IPS-NIHi7 (cell line): ENCODE data around the gene PTPN22.
"Not testable (repeated sequence)": the region's sequence is repeated elsewhere in the genome, so short reads cannot be mapped to it uniquely, and the experiment has no call there.

Experiments used
- DNase-seq: peaks from one replicate; pipeline ENCODE4 v3.0.0; 2012; ENCODE audit warnings: mixed read lengths; ENCODE audit errors: extremely low spot score

PTPN22 gene

DNA sequence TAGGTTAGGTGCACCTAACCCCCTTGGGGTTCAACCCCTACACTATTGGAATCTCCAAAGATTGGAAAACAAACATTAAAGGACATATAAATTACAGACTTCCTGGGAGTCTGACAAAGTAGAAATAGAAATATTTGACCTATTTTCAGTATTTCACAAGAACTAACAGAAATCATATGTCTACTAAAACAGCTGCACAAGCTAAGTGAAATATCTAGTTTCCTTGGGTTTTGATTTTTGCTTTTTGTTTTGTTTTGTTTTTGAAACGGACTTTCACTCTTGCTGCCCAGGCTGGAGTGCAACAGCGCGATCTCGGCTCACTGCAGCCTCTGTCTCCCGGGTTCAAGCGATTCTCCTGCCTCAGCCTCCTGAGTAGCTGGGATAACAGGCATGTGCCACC lies 18.8 kb downstream of the PTPN22 start:
- DNase-seq = not testable (repeated sequence)

DNA sequence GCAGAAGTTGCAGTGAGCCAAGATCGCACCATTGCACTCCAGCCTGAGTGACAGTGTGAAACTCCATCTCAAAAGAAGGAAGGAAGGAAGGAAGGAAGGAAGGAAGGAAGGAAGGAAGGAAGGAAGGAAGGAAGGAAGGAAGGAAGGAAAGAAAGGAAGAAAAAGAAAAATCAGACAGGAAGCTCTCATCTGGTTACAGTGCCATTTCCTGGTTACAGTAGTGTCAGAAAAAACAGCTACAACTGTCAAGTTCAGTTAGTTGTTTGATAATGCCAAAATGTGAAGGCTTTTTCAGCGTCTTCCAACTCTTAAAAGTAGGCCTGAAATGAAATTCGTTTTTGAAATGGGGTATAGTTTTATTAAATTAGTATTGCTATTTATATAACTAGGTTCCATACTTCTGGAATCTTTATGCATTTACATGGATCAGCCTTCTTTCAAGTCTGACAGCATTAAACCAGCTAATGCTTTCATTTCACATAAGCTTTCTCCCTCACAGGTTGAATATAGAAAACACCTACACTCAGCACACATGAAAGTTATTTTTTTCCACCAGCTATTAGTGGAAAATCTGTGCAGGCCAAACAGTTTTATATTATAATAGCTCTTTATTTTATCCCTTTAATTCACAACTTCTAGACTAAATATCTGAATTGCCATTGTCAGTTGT lies 21.2 kb downstream of the PTPN22 start:
- no peak for DNase-seq

DNA sequence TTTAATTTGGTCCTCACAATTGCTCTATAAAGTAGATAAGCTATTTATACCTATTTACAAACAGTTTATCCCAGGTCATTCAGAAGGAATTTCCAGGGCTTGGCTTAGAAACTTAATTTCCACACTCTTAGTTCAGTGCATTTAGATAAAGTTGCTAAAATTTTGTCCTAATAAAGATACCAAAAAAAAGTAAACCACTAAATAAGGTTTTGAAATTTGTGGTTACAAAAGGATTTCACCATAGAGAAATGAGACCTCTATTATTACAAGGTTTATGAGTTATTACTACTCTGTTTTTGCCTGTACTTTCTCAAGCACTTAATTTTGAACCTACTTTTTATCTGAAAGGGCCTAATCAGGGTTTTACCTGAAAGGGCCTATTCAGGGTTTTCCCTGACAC lies 22.4 kb downstream of the PTPN22 start:
- DNase-seq = no peak

DNA sequence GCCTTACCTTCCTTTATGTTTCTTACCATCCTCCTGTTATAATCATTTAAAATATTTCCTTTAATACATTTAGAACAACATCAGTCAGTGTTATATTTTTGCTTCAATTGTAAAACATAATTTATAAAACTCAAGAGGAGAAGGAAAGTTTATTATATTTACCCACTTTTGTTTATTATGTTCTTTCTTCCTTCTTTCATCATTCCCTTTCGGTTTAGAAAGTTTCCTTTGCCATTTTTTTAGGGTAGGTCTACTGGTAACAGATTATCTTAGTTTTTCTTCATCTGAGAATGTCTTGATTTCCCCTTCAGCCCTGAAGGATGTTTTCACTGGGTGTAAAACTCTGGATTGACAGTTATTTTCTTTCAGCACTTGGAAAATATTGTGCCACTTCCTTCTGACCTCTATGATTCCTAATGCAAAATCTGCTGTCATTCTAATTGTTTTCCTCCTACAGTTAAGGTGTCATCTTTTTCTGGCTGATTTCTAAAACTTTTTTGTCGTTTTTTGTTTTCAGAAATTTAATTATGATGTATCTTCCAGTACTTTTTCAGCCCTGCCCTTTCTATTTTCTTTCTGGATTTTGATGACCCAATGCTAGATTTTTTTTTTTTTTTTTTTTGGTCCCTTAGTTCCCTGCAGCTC lies 25.0 kb downstream of the PTPN22 start:
- no peak for DNase-seq

DNA sequence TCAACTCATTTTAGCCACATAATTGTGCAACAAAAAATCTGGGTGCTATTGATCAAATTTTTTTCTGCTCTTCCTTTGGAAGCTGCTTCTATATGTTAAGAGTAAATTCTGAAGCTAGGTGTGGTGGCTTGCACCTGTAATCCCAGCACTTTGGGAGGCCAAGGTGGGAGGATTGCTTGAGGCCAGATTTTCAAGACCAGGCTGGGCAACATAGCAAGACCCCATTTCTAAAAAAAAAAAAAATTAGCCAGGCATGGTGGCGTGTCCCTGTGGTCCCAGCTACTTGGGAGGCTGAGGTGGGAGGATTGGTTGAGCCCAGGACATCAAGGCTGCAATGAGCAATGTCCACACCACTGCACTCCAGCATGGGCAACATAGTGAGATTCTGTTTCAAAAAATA lies 35.0 kb downstream of the PTPN22 start:
- DNase-seq = no peak

DNA sequence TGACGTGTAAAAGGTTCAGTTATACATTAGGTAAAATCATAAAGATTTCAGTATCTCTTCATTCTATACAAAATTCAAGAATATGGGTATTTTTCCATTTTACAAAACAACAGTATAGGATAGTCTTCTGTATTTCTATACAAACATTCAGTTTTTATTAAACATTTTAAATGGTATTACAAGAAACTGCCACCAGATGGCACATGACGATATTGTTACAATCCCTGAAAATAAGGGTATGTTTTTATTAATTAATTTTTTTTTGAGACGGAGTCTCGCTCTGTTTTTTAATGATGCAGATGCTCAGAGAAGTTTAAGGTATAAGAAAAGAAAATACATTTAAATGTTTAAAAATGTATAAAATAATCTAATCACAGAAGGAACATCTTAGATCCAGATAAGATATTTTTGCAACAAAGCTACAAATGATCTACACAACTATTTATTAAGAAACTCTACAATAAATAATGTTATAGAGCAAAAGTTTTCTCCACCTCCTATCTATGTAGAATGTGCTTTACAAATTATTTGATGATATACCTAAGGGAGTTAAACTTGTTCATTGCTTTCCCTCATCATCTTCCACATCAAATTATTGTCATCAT lies 35.7 kb downstream of the PTPN22 start:
- peak; percentile 13 for DNase-seq

DNA sequence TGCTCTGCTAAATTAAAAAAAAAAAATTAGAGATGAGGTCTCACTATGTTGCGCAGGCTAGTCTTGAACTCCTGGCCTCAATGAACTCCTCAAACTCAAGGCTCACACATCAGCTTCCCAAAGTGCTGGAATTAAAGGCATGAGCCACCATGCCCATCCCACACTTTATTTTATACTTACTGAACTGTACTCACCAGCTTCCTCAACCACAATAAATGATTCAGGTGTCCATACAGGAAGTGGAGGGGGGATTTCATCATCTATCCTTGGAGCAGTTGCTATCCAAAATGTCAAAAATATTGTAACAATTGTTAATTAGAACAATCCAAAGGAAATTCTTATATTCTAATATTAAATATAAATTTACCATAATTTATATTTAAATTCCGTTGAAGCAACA lies 36.8 kb downstream of the PTPN22 start:
- DNase-seq = no peak

DNA sequence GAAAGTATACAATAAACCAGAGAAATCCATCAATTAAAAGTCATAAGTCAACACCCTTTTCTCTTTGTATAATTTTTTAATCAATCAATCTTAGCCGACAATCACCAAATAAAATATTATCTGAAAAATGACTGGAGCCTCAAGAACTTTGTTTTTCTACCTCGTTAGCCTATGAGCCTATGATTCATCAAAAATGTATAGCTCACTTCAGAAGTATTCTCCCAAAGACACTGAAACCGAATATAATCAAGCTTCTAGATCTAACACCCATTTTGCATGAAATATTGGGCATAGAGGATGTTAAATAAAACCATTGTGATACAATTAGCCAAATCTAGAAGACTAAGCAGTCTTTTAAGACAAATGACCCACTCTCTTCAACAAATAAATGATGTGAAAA lies 41.5 kb downstream of the PTPN22 start:
- DNase-seq = no peak

DNA sequence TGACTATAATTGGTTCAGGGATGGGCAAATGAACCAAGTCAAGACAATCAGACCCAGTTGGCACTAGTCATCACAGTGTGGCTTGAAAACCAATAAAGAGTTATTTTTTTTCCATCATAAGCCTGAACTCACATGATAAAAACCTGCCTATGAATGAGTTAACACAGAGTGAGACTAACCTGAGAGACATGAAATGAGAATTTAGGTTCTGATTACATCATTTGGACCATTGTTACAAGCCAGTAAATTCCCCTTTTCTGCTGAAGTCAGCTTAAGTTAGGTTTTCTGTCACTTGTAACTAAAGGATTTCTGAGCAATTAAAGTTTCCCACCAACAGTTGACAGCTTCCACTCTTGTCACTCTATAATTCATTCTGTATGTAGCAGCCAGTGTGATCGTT lies 49.6 kb downstream of the PTPN22 start:
- no peak for DNase-seq

DNA sequence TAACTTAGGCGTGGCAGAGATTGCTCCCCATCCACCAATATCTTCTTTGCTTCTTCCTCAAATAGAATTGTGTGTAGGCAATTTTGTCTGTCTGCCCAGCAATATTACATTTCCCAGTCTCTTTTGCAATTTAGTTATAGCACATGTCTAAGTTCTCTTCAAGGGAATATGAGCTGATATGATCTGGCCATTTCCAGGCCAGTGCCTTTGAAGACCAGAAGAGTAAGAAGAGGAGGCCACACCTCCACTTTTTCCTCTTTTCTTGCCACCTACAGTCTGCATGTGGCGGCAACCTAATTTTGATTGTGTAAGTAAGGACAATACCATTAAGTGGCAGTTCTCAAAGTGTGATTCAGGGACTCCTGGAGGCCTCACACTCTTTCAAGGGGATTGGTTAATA lies 52.9 kb downstream of the PTPN22 start:
- no peak for DNase-seq

DNA sequence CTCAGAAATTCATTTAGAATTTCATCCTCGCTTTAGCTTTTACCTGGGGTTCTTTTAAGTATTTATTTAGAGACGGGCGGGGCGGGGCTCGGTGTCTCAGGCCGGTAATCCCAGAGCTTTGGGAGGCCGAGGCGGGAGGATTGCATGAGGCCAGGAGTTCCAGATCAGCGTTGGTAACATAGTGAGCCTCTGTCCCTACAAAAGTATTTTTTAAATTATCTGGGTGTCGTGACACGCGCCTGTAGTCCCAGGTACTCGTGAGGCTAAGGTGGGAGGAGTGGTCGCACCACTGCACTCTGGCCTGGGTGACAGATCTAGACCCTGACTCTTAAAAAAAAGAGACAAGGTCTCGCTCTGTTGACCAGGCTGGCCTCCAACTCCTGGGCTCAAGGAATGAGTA lies 58.3 kb downstream of the PTPN22 start:
- DNase-seq = no peak

DNA sequence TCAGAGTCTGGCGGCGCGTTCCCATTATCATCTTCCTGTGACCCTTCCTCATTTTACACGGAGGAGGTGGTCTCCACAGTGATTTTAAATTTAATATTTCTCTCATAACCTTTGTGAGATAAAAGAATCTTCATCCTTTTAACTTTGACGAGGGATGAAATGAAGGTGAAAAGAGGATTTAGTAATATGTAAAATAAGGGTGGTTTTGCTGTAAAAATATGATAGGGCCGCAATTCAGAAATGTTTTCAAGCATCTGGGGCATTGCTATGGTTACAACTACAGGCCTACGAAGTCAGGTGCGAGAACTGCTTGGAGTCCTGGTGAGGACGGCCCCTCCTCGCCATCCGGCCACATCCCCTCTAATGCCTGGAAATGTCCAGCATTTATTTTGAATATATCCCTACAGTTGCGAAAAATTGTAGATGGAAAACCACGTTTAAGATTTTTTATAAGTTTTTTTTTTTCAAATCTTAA lies 58.8 kb downstream of the PTPN22 start:
- DNase-seq = peak; percentile 40

DNA sequence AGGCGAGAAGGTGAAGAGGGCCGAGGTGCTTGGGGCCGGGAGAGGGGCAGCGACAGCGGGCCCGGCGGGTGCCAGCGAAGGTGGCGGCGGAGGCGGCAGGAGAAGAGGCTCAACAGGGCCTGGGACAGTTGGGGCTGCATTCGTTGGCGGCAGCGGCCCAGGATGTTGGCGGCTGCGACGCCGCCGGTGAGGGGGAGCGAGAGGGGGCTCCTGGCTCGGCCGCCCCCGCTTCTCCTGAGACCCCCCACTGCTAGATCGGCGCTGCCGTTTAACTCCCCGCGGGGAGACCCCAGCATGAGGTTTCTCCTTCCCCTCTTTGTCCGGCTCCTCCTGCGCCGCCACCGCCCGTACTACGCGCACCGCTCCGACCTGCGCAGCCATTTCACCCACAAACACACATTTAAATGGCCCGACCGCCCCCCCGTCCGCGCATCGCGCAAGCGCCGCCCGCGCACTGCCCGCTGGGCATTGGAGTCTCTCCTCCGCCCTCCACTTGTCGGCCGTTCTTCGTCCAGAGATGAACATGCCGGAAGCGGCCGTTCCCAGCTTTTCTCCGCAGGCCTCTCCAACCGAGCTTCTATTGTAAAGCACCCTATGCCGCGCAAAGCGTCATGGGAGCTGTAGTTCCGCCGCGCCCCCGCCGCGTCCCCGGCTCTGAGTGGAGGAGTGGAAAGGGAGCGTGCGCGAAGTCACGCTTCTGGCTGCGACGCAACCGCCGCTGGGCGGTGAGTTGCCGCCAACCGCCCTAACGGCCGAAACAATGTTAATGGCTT lies 59.4 kb downstream of the PTPN22 start, which contains the start of gene RSBN1:
Gene RSBN1 (minus strand): TSS at position 589 of the 773 bp plus-strand sequence. CDS start 64 bp downstream, at position 525.
- peak; percentile 94 for DNase-seq

DNA sequence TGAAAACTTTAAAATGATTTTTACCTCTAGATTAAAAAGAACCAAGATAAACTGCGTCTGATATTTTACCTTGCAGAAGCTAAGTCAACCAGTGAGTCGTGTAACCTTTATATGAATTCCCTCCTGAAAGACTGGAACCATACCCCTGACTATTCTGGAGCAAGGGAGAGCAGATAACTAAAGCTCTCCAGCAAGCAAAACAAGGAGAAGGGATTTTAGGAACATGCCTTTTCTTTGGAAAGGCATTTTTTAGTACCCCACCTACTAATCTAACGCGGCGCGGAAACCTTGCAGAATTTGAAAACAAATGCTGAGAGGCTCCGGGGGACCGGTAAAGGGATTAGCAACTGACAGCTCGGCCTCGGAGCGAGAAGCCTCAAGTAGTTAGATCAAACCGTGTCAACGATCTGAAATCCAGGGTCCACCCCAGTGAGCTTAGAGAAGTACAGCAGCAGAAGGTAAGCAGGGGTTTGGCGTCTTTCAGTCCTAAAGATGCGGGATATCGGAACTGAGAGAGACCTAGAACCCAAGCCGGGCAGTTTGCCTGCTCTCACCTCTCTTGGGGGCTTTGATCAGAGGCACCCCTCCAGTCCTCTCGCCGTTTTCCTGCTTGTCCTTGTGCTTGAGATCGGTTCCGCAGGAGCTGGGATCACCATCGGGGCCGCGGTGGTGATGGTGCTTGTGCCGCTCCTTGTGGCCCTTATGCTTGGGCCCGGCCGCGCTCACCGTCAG lies 60.2 kb downstream of the PTPN22 start:
- DNase-seq = peak; percentile 43

DNA sequence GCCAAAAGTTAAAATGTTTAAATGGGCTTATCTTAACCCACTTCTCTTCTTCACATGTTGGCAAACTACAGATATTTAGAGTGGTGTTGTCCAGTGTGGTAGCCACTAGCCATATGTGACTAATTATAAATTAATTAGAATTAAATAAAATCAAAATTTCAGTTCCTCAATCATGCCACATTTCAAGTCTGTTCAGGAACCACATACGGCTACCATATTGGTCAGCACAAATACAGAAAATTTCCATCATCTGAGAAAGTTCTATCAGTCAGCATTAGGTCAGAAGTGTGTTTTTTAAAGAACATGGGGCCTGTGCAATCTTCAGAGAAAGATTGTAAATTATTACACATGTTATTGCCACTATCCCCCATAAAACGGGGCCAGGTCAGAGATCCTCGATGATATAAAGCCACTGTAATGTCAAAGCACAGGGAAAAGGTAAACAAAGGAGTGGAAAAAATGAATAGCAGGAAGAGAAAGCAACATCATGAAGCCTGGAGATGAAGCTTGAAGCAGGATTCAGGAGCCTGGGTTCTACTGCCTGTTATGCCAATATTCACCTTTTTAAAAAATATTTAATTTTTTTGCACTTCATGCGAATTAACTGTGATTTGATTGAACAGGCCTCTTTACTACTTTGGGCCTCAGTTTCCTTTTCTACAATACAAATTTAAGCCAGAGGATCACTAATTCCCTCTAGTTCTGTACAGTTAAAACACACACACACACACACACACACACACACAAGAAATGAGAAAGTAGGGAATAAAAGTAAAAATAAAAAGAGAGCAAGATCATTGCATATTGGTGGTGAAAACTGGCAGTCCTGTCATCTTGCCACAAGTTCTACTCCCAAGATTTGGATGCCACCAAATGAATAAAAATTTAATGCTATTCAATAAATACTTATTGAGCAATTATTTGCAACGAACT lies 61.6 kb downstream of the PTPN22 start:
- DNase-seq = no peak

DNA sequence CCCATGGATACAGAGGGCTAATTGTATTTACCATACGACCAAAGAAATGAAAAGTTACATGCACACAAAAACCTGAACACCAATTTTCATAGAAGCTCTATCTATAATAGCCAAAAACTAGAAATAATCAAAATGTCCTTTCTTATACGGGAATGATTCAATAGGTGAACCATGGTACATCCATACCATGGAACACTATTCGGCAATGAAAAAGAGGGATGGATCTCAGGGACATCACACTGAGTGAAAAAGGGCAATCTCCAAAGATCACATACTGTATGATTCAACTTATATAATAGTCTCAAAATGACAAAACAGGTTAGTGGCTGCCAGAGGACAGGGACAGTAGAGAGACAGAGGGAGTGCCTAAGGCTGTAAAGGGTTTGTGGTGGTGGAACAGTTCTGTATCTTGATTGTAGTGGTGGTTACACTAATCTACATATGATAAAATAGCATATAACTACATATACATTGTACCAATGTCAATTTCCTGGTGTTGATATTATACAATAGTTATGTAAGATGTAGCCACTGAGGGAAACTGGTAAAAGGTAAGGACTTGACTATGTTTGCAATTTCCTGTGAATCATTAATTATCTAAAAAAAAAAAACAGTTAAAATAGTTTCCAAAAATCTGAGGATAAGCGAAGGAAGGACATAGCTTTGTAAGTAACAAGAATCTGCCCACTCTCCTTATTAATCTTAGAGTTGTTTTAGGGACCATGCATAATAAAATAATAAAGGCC lies 62.9 kb downstream of the PTPN22 start:
- DNase-seq = no peak

DNA sequence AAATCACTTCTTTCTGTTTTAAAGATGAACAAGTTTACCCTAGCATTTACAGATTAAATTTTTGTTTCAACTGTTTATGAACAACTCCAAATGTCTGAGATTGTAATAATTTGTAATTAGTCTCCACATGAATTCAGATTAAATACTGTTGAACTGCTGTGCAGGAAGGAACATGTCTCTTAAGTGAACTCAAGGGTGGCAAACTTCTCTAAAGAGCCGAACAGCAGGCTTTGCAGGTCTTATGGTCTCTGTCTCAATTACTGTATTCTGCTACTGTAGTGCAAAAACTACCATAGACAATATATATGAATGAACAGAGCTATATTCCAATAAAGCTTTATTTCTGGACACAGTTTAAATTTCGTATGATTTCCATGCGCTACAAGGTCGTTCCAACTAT lies 65.9 kb downstream of the PTPN22 start:
- DNase-seq = no peak

DNA sequence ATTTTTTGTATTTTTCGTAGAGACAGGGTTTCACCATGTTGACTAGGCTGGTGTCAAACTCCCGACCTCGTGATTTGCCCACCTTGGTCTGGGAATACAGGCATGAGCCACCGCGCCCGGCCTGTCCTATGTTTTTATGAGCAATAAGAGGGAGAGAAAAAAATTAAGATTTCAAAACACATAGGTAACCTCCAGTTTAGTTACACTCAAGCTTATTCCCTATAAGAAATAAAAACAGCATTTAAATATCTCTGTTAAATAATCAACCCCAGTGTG lies 66.3 kb downstream of the PTPN22 start:
- no peak for DNase-seq

DNA sequence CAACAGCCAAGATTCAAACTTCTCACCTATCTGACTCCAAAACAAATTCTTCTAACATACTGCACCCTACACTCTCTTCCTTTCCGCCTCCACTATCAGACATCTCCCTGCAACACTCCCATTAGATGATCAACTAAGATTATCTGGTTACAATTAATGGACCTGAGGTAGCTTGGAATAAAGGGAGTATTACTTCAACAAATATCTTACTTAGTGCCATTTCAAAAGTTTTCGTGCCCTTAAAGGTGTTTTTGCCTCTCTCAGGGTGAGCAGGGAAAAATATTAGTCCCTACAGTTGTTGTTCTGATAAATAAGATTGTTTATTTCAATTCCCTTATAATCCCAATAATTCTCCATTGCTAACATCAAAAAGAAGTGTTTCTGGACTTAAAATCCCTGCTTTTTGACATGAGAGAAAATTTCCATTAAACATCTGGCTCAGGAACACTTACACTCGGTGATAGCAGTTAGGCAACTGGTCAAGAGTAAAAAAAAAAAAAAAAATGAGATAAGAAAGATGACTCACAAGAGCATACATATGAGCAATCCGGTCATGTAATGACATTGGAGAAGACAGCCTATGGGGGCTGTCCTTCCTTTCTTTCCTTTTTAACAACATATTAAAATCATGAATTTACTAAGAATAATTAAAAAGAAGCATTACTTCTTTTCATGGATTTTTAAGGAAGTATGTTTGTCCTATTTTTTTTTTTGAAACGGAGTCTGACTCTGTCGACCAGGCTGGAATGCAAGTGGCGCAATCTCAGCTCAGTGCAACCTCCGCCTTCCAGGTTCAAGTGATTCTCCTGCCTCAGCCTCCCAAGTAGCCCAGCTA lies 66.9 kb downstream of the PTPN22 start:
- peak; percentile 12 for DNase-seq
